ENCODE results near the gene LAPTM4A.

The LAPTM4A gene

DNA sequence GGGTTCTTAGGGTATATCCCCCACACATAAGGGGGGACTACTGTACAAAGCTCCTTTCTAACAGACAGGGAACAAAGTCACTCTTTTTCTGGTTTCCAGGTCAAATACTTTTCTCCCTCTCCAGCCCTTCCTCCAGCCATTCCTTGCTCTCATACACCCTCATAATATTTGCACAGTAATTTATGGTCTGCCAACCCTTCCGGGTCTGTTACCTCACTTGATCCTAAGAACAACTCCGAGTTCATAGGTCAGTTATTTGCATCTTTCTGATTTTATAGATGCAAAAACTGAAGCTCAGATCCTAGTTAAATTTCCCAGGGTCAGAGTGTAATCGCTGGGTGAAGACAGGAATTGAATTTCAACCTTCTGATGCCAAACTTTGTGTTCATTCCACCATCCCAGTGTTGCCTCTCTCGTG is 24.2 kb downstream of the LAPTM4A start:
- DNase-seq (ENCODE audit: low read depth) = no peak
- H3K4me3 ChIP-seq (ENCODE audit: low read depth, low read length) = no peak overlapping the region
- TF ChIP-seq, protein P1, sequence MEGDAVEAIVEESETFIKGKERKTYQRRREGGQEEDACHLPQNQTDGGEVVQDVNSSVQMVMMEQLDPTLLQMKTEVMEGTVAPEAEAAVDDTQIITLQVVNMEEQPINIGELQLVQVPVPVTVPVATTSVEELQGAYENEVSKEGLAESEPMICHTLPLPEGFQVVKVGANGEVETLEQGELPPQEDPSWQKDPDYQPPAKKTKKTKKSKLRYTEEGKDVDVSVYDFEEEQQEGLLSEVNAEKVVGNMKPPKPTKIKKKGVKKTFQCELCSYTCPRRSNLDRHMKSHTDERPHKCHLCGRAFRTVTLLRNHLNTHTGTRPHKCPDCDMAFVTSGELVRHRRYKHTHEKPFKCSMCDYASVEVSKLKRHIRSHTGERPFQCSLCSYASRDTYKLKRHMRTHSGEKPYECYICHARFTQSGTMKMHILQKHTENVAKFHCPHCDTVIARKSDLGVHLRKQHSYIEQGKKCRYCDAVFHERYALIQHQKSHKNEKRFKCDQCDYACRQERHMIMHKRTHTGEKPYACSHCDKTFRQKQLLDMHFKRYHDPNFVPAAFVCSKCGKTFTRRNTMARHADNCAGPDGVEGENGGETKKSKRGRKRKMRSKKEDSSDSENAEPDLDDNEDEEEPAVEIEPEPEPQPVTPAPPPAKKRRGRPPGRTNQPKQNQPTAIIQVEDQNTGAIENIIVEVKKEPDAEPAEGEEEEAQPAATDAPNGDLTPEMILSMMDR (IDR thresholded peaks at IDR 0.05; ENCODE audit: low read depth, low read length, missing control alignments) = no peak
- in situ Hi-C loops (cut with HindIII; ENCODE audit: low sequenced_read_pairs) = no loop called here

DNA sequence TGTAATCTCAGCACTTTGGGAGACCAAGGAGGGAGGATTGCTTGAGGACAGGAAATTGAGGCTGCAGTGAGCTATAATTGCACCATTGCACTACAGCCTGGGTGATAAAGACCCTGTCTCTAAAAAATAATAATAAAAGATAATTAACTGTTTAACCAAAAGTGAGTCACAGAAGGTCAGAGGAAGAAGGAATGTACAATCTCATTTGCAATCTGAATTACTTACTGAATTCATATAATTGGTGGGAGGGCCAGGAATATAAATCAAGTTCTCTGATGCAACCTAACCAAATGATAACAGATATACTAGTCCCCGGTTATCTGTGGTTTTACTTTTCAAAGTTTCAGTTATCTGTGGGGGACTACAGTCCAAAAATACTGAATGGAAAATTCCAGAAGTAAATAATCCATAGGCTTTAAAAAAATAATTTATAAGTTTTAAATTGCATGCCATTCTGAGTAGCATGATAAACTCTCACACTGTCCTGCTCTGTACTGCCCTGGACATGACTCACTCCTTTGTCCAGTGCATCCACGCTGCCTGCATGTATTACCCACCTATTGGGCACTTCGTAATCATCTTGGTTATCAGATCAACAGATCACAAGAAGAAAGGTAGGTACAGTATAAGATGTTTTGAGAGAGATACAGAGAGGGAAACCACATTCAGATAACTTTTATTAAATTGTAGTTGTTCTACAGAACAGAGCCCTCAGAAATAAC is 26.2 kb downstream of the LAPTM4A start:
- H3K4me3 ChIP-seq (ENCODE audit: low read depth, low read length) = no peak overlapping the region
- DNase-seq (ENCODE audit: low read depth) = no peak
- in situ Hi-C loops (cut with HindIII; ENCODE audit: low sequenced_read_pairs) = no loop called here
- TF ChIP-seq, protein P1 (IDR thresholded peaks at IDR 0.05; ENCODE audit: low read depth, low read length, missing control alignments) = no peak

DNA sequence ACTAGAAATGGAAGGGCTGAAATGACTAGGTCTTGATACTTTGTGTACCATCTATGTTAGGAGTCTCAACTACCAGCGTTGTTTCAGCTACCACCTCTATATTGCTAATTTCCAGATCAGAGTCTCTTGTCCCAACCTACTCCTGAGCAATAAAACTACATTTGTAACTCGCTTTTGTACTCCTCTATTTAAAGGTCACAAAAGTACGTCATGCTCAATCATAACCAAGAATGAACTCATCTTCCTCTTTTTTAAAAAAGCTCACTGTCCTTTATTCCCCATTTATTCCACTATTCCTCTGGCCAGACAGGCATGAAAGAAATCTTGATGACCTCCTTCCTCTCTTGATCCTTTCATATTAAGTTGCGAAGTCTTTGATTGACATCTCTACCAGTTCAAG is 27.7 kb downstream of the LAPTM4A start:
- no peak overlapping the region for H3K4me3 ChIP-seq (ENCODE audit: low read depth, low read length)
- DNase-seq (ENCODE audit: low read depth) = no peak
- TF ChIP-seq, protein P1 (IDR thresholded peaks at IDR 0.05; ENCODE audit: low read depth, low read length, missing control alignments) = no peak
- in situ Hi-C loops (cut with HindIII; ENCODE audit: low sequenced_read_pairs) = loop anchor here (5.0 kb wide), 2 partner anchors 69 to 76 kb away; no protein-coding TSS in a partner anchor

DNA sequence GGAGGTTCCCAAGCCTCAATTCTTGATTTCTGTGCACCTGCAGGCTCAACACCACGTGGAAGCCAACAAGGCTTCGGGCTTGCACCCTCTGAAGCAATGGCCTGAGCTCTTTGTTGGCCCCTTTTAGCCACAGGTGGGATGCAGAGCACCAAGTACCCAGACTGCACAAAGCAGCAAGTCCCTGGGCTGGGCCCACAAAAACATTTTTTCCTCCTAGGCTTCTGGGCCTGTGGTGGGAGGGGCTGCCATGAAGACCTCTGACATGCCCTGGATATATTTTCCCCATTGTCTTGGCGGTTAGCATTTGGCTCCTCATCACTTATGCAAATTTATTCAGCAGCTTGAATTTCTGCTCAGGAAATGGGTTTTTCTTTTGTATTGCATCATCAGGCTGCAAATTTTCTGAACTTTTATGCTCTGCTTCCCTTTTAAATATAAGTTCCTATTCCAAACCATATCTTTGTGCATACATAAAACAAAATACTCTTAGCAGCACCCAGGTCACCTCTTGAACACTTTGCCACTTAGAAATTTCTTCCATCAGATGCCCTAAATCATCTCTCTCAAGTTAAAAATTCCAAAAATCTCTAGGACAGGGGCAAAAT is 29.9 kb downstream of the LAPTM4A start:
- no peak overlapping the region for H3K4me3 ChIP-seq (ENCODE audit: low read depth, low read length)
- in situ Hi-C loops (cut with HindIII; ENCODE audit: low sequenced_read_pairs) = loop anchor here (5.0 kb wide), 2 partner anchors 71 to 74 kb away; no protein-coding TSS in a partner anchor
- DNase-seq (ENCODE audit: low read depth) = no peak
- TF ChIP-seq, protein P1 (IDR thresholded peaks at IDR 0.05; ENCODE audit: low read depth, low read length, missing control alignments) = no peak

DNA sequence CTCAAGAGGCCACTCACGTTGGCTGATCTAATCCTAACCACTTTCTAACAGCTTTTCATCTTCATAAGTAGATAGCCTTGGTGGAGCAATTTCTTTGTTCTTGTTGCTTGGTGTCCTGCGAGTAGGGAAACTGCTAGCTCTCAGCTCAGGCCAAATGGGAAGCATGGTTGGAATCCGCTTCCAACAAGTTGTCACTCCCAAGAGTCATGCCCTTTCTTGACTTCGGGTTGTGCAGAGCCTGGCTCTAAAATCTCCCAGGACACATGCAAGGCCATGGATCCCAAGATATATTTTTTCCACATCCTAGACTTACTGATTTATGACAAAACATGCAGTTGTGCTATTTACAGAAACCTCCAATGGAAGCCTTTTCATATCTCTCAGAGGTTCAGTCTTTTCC is 31.7 kb downstream of the LAPTM4A start:
- no peak for DNase-seq (ENCODE audit: low read depth)
- H3K4me3 ChIP-seq (ENCODE audit: low read depth, low read length) = no peak overlapping the region
- in situ Hi-C loops (cut with HindIII; ENCODE audit: low sequenced_read_pairs) = loop anchor here (5.0 kb wide), 2 partner anchors 72 to 73 kb away; no protein-coding TSS in a partner anchor
- TF ChIP-seq, protein P1 (IDR thresholded peaks at IDR 0.05; ENCODE audit: low read depth, low read length, missing control alignments) = no peak

DNA sequence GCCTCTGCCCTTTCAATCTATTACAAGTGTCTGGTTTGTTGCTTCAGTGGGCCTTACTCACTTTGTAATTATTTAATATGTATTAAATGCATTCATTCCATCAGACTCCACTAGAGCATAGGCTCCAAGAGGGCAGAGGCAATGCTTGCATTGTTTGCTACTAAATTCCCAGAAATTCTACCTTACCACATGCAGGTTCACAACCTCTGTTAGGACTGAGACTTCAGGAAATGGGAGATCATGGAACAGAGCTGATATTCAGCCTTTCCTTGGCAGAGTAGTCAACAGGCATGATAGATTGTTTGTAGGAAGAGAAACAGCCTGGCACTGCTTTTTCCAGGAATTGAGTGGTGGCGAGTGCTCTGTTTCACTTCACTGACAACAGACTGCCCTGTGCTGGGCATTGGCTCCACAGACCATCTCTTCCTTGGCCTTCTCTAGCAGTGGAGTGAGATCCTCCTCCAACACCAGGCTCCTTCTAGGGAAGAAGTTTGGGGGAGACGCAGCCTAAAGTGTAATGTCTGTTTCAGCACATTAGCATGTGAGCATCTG is 32.8 kb downstream of the LAPTM4A start:
- H3K4me3 ChIP-seq (ENCODE audit: low read depth, low read length) = no peak overlapping the region
- TF ChIP-seq, protein P1 (IDR thresholded peaks at IDR 0.05; ENCODE audit: low read depth, low read length, missing control alignments) = no peak
- in situ Hi-C loops (cut with HindIII; ENCODE audit: low sequenced_read_pairs) = no loop called here
- DNase-seq (ENCODE audit: low read depth) = no peak
